CD14-positive monocyte (primary cell): ENCODE measurements around the gene TLNRD1. TPM values are rescaled to one million over a fixed set of nuclear protein-coding genes. Genes with fewer than 3 reads are reported as not detected.

Source experiments
- DNase-seq, 3 donors: peaks; one replicate each; pipeline ENCODE4 v3.0.0-alpha.2; 2011 to 2022
- H2AFZ ChIP-seq: 2 replicates; pipeline ENCODE4 v1.6.0; 2012; ENCODE audit warnings: mild to moderate bottlenecking, low read depth, low read length, inconsistent platforms; ENCODE audit not compliant: insufficient read depth, poor library complexity, severe bottlenecking
- H3K27ac ChIP-seq, 2 donors: 1 replicate in 1 of 2; 2 replicates in 1 of 2; pipeline ENCODE4 v1.5.1; 2012 to 2013; ENCODE audit warnings: low read length in 2 of 2, control low read depth in 1 of 2, inconsistent platforms in 1 of 2, low read depth in 1 of 2, mild to moderate bottlenecking in 1 of 2
- H3K27me3 ChIP-seq, 2 donors: one replicate each; pipeline versions ENCODE4 v1.6.0 to v1.6.1; 2011 to 2013; ENCODE audit warnings: low read length in 2 of 2; ENCODE audit not compliant: control insufficient read depth in 2 of 2, insufficient read depth in 2 of 2
- H3K36me3 ChIP-seq, 2 donors: replicated peaks in 1 of 2; 1 replicate in 1 of 2; 2 replicates in 1 of 2; pipeline versions ENCODE4 v1.5.1 to v1.6.1; 2012 to 2013; ENCODE audit warnings: low read length in 2 of 2, control low read depth in 1 of 2, inconsistent platforms in 1 of 2, mild to moderate bottlenecking in 1 of 2; ENCODE audit not compliant: insufficient read depth in 2 of 2, control insufficient read depth in 1 of 2
- H3K4me1 ChIP-seq, 2 donors: 1 replicate in 1 of 2; 2 replicates in 1 of 2; pipeline versions ENCODE4 v1.5.1 to v1.6.1; 2012 to 2013; ENCODE audit warnings: low read length in 2 of 2, control low read depth in 1 of 2, inconsistent platforms in 1 of 2, mild to moderate bottlenecking in 1 of 2, moderate library complexity in 1 of 2; ENCODE audit not compliant: insufficient read depth in 2 of 2, control insufficient read depth in 1 of 2
- H3K4me2 ChIP-seq: replicated peaks from 2 replicates; pipeline ENCODE3; 2012; ENCODE audit warnings: low read length, moderate library complexity, mild to moderate bottlenecking; ENCODE audit not compliant: poor library complexity, severe bottlenecking; ENCODE audit errors: extremely low read depth
- H3K4me3 ChIP-seq, 3 experiments: fragments of 200-600 bp in 1 of 3; sonication (generic) in 1 of 3; replicated peaks in 1 of 3; 1 replicate in 2 of 3; 2 replicates in 1 of 3; pipeline ENCODE4 v1.5.1; 2011 to 2013; ENCODE audit warnings: low read length in 3 of 3, mild to moderate bottlenecking in 3 of 3, control low read depth in 2 of 3, low read depth in 2 of 3, inconsistent platforms in 1 of 3, moderate library complexity in 1 of 3
- H3K79me2 ChIP-seq: 2 replicates; pipeline ENCODE4 v1.6.0; 2012; ENCODE audit warnings: mild to moderate bottlenecking, control low read depth, inconsistent platforms, low read length, moderate library complexity; ENCODE audit not compliant: insufficient read depth
- H3K9ac ChIP-seq: 2 replicates; pipeline ENCODE4 v1.6.0; 2017; ENCODE audit warnings: low read length, mild to moderate bottlenecking; ENCODE audit not compliant: insufficient read depth, poor library complexity, severe bottlenecking
- H3K9me3 ChIP-seq, 2 donors: replicated peaks in 1 of 2; 1 replicate in 1 of 2; 2 replicates in 1 of 2; pipeline versions ENCODE4 v1.5.1 to v1.6.1; 2012 to 2013; ENCODE audit warnings: low read length in 2 of 2, control low read depth in 1 of 2; ENCODE audit not compliant: control insufficient read depth in 1 of 2, insufficient read depth in 1 of 2
- H4K20me1 ChIP-seq: 2 replicates; pipeline ENCODE4 v1.6.0; 2012; ENCODE audit warnings: mild to moderate bottlenecking, low read length, control low read depth, moderate library complexity; ENCODE audit not compliant: insufficient read depth
- H3K27ac Mint-ChIP-seq, 7 donors: one replicate each; pipeline ENCODE4 v1.8.0; 2020; ENCODE audit warnings: mild to moderate bottlenecking in 7 of 7, mixed read lengths in 7 of 7, moderate library complexity in 6 of 7, inconsistent platforms in 2 of 7
- H3K27me3 Mint-ChIP-seq, 3 donors: one replicate each; pipeline ENCODE4 v1.8.0; 2021 to 2022; ENCODE audit warnings: low read depth in 3 of 3, mild to moderate bottlenecking in 3 of 3, mixed read lengths in 3 of 3, moderate library complexity in 3 of 3, inconsistent platforms in 1 of 3
- H3K36me3 Mint-ChIP-seq, 2 donors: one replicate each; pipeline ENCODE4 v1.8.0; 2020; ENCODE audit warnings: mixed read lengths in 2 of 2, inconsistent platforms in 1 of 2, mild to moderate bottlenecking in 1 of 2
- H3K4me1 Mint-ChIP-seq: one replicate; pipeline ENCODE4 v1.8.0; 2020; ENCODE audit warnings: mild to moderate bottlenecking, mixed read lengths
- H3K4me3 Mint-ChIP-seq, 2 donors: one replicate each; pipeline ENCODE4 v1.8.0; 2020; ENCODE audit warnings: mild to moderate bottlenecking in 2 of 2, mixed read lengths in 2 of 2, moderate library complexity in 1 of 2
- H3K9me3 Mint-ChIP-seq, 7 donors: one replicate each; pipeline ENCODE4 v1.8.0; 2020 to 2022; ENCODE audit warnings: mixed read lengths in 7 of 7, mild to moderate bottlenecking in 6 of 7, moderate library complexity in 6 of 7, inconsistent platforms in 2 of 7
- WGBS: methylation state at CpG from one replicate; pipeline ENCODE4 v1.1.5; 2013; ENCODE audit warnings: missing lambda C conversion rate; ENCODE audit not compliant: insufficient coverage; 5-methylcytosine and 5-hydroxymethylcytosine counted together
- intact Hi-C, 2 donors: fragments of 100-400 bp; cut with micrococcal nuclease; formaldehyde crosslinking; loops; one replicate each; pipeline versions ENCODE4 v1.15.0 to v1.15.1; 2023
- polyA plus RNA-seq, 3 donors: library from polyadenylated mRNA; depleted of rRNA in 1 of 3; unstranded in 2 of 3; stranded (reverse) in 1 of 3; fragments of 300-500 nt in 2 of 3; fragments of >200 nt in 1 of 3; fragmentation: Illumina TruSeq in 2 of 3; gene quantifications; 1 replicate in 2 of 3; 2 replicates in 1 of 3; pipeline ENCODE4 v1.2.3, GENCODE V29; 2012 to 2021
- TF ChIP-seq, protein P1 (sequence below): fragments of 200-600 bp; IDR thresholded peaks from one replicate; pipeline ENCODE4 v1.8.0; 2022; ENCODE audit warnings: antibody characterized with exemption, mild to moderate bottlenecking

TLNRD1 gene
- polyA plus RNA-seq, 3 donors, result 2.6 to 12.6 (median 3.4) TPM

DNA sequence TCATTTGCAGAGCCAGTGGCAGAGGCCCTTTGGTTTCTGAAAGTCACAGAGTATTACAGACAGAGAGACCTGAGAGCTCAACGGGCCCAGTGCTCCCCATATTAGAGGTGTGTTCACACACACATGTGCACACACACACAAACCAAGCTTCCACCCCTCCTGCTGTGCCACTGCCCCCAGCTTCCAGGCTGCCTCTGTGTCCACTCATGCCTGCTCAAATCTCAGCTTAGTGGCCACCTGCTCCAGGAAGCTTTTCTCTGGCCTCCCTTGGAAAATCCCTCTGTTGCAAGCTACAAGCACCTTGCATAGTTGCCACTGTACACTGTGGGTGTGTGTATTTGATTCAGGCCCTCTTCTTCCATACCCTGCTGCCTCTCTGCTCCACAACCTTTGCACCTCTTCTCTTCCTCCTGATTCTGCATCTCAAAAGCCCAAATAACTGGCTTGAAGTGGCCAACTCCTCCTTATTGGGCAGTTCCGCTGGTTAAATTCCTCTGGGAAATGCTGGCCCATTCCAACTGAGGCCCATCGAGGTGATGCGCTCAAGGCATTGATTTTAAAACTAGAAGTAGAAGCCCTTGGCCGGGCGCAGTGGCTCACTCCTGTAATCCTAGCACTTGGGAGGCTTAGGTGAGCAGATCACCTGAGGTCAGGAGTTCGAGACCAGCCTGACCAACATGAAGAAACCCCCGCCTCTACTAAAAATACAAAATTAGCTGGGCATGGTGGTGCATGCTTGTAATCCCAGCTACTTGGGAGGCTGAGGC, 34.1 kb upstream of the TLNRD1 start:
- peaks cover 3 to 14% (median 6%) of the 10 kb centered on the region in 7 donors for H3K9me3 Mint-ChIP-seq
- intact Hi-C loops, result no loop called here
- H3K4me3 Mint-ChIP-seq, result no peak overlapping the region
- H3K27ac Mint-ChIP-seq, result peak overlapping the region in 3 of 7 donors; percentile 4 to 27 (median 26)
- H3K4me1 Mint-ChIP-seq, result peaks cover 10% of the 10 kb centered on the region
- H3K9ac ChIP-seq, result no peak overlapping the region
- DNase-seq, result no peak
- WGBS, result 98% methylated on average over 6 of the region's 8 CpGs
- no peaks in the 10 kb centered on the region for H4K20me1 ChIP-seq
- peaks cover 55 to 57% of the 10 kb centered on the region in 2 donors for H3K36me3 Mint-ChIP-seq
- no peaks in the 10 kb centered on the region for H3K4me1 ChIP-seq
- no peak overlapping the region for H3K4me2 ChIP-seq
- peaks cover 0 to 4% (median 0%) of the 10 kb centered on the region in 3 donors for H3K27me3 Mint-ChIP-seq
- H3K4me3 ChIP-seq, result no peak overlapping the region
- no peak overlapping the region for H3K27ac ChIP-seq
- no peaks in the 10 kb centered on the region for H3K9me3 ChIP-seq
- TF ChIP-seq, protein P1, sequence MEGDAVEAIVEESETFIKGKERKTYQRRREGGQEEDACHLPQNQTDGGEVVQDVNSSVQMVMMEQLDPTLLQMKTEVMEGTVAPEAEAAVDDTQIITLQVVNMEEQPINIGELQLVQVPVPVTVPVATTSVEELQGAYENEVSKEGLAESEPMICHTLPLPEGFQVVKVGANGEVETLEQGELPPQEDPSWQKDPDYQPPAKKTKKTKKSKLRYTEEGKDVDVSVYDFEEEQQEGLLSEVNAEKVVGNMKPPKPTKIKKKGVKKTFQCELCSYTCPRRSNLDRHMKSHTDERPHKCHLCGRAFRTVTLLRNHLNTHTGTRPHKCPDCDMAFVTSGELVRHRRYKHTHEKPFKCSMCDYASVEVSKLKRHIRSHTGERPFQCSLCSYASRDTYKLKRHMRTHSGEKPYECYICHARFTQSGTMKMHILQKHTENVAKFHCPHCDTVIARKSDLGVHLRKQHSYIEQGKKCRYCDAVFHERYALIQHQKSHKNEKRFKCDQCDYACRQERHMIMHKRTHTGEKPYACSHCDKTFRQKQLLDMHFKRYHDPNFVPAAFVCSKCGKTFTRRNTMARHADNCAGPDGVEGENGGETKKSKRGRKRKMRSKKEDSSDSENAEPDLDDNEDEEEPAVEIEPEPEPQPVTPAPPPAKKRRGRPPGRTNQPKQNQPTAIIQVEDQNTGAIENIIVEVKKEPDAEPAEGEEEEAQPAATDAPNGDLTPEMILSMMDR, result no peak
- no peaks in the 10 kb centered on the region for H3K79me2 ChIP-seq
- H2AFZ ChIP-seq, result no peak overlapping the region
- H3K27me3 ChIP-seq, result no peaks in the 10 kb centered on the region
- peaks cover 8 to 31% of the 10 kb centered on the region in 2 donors for H3K36me3 ChIP-seq

DNA sequence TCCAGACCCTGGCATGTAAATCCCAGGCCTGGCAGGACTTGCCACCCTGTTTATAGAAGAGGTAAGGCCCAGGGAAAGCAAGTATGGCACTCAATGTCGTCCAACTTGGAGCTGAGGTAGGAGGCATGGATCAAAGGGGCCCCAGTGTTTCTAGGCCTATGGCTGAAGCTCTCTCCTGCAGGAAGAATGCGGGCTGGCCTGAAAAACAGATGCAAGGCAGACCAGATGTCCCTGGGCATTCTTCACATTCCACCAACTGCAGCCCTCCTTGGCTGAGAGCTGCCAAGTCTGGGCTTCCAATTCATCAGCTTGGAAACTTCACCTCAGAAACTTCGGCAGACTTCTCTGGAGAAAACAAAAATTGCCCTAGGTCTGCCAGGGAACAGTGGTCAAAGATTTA, 33.3 kb upstream of the TLNRD1 start:
- no peaks in the 10 kb centered on the region for H3K27me3 ChIP-seq
- no peak overlapping the region for H3K4me2 ChIP-seq
- WGBS, result 100% methylated on average over 3 of the region's 3 CpGs
- H3K4me3 ChIP-seq, result no peak overlapping the region
- Mint-ChIP-seq H3K4me1 (peaks cover 7% of the 10 kb centered on the region), H3K27ac (peak overlapping the region in 1 of 7 donors; percentile 17), H3K27me3 (peaks cover 0 to 4% (median 0%) of the 10 kb centered on the region in 3 donors), H3K9me3 (peaks cover 3 to 14% (median 6%) of the 10 kb centered on the region in 7 donors), H3K4me3 (no peak overlapping the region), H3K36me3 (peaks cover 58% of the 10 kb centered on the region in 2 donors)
- H2AFZ ChIP-seq, result no peak overlapping the region
- H4K20me1 ChIP-seq, result no peaks in the 10 kb centered on the region
- no peak overlapping the region for H3K9ac ChIP-seq
- H3K79me2 ChIP-seq, result no peaks in the 10 kb centered on the region
- H3K9me3 ChIP-seq, result no peaks in the 10 kb centered on the region
- H3K4me1 ChIP-seq, result no peaks in the 10 kb centered on the region
- no peak for DNase-seq
- peaks cover 8 to 36% of the 10 kb centered on the region in 2 donors for H3K36me3 ChIP-seq
- H3K27ac ChIP-seq, result no peak overlapping the region
- intact Hi-C loops, result no loop called here
- TF ChIP-seq, protein P1, result no peak
